Liver (tissue), 9 donors: ENCODE results near the gene POU1F1. TPM values are rescaled to one million over a fixed set of nuclear protein-coding genes. Genes with fewer than 3 reads are reported as not detected.

Experiments used
- DNase-seq: peaks from one replicate; pipeline ENCODE4 v3.0.0-alpha.2; 2017; ENCODE audit warnings: low spot score
- H3K27ac ChIP-seq, 2 donors: one replicate each; pipeline ENCODE4 v1.7.0; 2013; ENCODE audit warnings: inconsistent platforms in 2 of 2, low read length in 2 of 2, control low read depth in 1 of 2, low read depth in 1 of 2, mild to moderate bottlenecking in 1 of 2
- H3K27me3 ChIP-seq, 4 donors: one replicate each; pipeline versions ENCODE4 v1.6.1 to v1.7.0; 2013; ENCODE audit warnings: low read length in 3 of 4, inconsistent platforms in 1 of 4, mild to moderate bottlenecking in 1 of 4, moderate library complexity in 1 of 4; ENCODE audit not compliant: control insufficient read depth in 4 of 4, insufficient read depth in 4 of 4
- H3K36me3 ChIP-seq, 4 donors: one replicate each; pipeline versions ENCODE4 v1.6.1 to v1.7.0; 2013; ENCODE audit warnings: low read length in 3 of 4, mild to moderate bottlenecking in 3 of 4, low read depth in 1 of 4, moderate library complexity in 1 of 4; ENCODE audit not compliant: control insufficient read depth in 4 of 4, insufficient read depth in 3 of 4
- H3K4me1 ChIP-seq, 4 donors: one replicate each; pipeline versions ENCODE4 v1.6.1 to v1.7.0; 2013; ENCODE audit warnings: low read length in 3 of 4, mild to moderate bottlenecking in 3 of 4, moderate library complexity in 1 of 4; ENCODE audit not compliant: control insufficient read depth in 4 of 4, insufficient read depth in 4 of 4
- H3K4me3 ChIP-seq, 3 donors: one replicate each; pipeline versions ENCODE4 v1.6.1 to v1.7.0; 2013; ENCODE audit warnings: low read length in 3 of 3, control low read depth in 1 of 3, low read depth in 1 of 3, mild to moderate bottlenecking in 1 of 3
- H3K9ac ChIP-seq, 2 donors: one replicate each; pipeline ENCODE4 v1.7.0; 2013; ENCODE audit warnings: low read length in 2 of 2, mild to moderate bottlenecking in 2 of 2, moderate library complexity in 2 of 2, control low read depth in 1 of 2, low read depth in 1 of 2
- H3K9me3 ChIP-seq, 4 donors: one replicate each; pipeline versions ENCODE4 v1.6.1 to v1.7.0; 2013; ENCODE audit warnings: low read length in 3 of 4; ENCODE audit not compliant: control insufficient read depth in 4 of 4
- EGR1 ChIP-seq, 2 donors: IDR thresholded peaks; 2 replicates each; pipeline ENCODE4 v1.6.1; 2016 to 2018; ENCODE audit warnings: antibody characterized with exemption in 2 of 2, low read depth in 2 of 2
- FOXA1 ChIP-seq: IDR thresholded peaks from 2 replicates; pipeline ENCODE4 v1.6.1; 2016; ENCODE audit warnings: antibody characterized with exemption
- FOXA2 ChIP-seq: IDR thresholded peaks from 2 replicates; pipeline ENCODE4 v1.6.1; 2016; ENCODE audit warnings: antibody characterized with exemption
- GABPA ChIP-seq, 2 donors: IDR thresholded peaks in 1 of 2; conservative IDR thresholded peaks in 1 of 2; 2 replicates each; pipeline ENCODE4 v1.6.1; 2016; ENCODE audit warnings: antibody characterized with exemption in 2 of 2, mild to moderate bottlenecking in 1 of 2, moderate library complexity in 1 of 2
- HNF4A ChIP-seq, 2 donors: conservative IDR thresholded peaks; 2 replicates each; pipeline ENCODE4 v1.6.1; 2016; ENCODE audit warnings: antibody characterized with exemption in 2 of 2, mild to moderate bottlenecking in 2 of 2
- HNF4G ChIP-seq: IDR thresholded peaks from 2 replicates; pipeline ENCODE4 v1.6.1; 2016; ENCODE audit warnings: antibody characterized with exemption
- JUND ChIP-seq, 2 donors: IDR thresholded peaks; 2 replicates each; pipeline ENCODE4 v1.6.1; 2016; ENCODE audit warnings: antibody characterized with exemption in 2 of 2
- NR2F2 ChIP-seq: IDR thresholded peaks from 2 replicates; pipeline ENCODE4 v1.6.1; 2016; ENCODE audit warnings: antibody characterized with exemption
- RAD21 ChIP-seq, 2 donors: IDR thresholded peaks; 2 replicates each; pipeline ENCODE4 v1.6.1; 2016; ENCODE audit warnings: antibody characterized with exemption in 2 of 2, mild to moderate bottlenecking in 2 of 2
- RXRA ChIP-seq, 2 donors: IDR thresholded peaks; 2 replicates each; pipeline ENCODE4 v1.6.1; 2017 to 2018; ENCODE audit warnings: antibody characterized with exemption in 2 of 2, mild to moderate bottlenecking in 1 of 2
- SP1 ChIP-seq: IDR thresholded peaks from 2 replicates; pipeline ENCODE4 v1.6.1; 2018; ENCODE audit warnings: antibody characterized with exemption, mild to moderate bottlenecking
- TAF1 ChIP-seq: conservative IDR thresholded peaks from 2 replicates; pipeline ENCODE4 v1.6.1; 2016; ENCODE audit warnings: antibody characterized with exemption, mild to moderate bottlenecking
- YY1 ChIP-seq: IDR thresholded peaks from 2 replicates; pipeline ENCODE4 v1.6.1; 2016; ENCODE audit warnings: antibody characterized with exemption, mild to moderate bottlenecking
- WGBS: extraction: QIAGEN DNeasy Blood & Tissue Kit; methylation state at CpG from one replicate; pipeline ENCODE4 v1.1.7; 2013; 5-methylcytosine and 5-hydroxymethylcytosine counted together
- polyA plus RNA-seq, 2 donors: library from polyadenylated mRNA; stranded (reverse) in 1 of 2; unstranded in 1 of 2; fragments of 200-250 nt in 1 of 2; fragments of >200 nt in 1 of 2; fragmentation: Nextera tagmentation in 1 of 2; extraction: Ambion mirVana in 1 of 2; gene quantifications; one replicate each; pipeline versions ENCODE4 v1.2.1 to v1.2.3, GENCODE V29; 2013 to 2015
- total RNA-seq, 2 donors: library from RNA; depleted of rRNA; stranded (reverse); fragments of >200 nt; gene quantifications; one replicate each; pipeline ENCODE4 v1.2.3, GENCODE V29; 2014
- TF ChIP-seq, protein P1 (sequence below): IDR thresholded peaks from 2 replicates; pipeline ENCODE4 v1.6.1; 2016; ENCODE audit warnings: antibody characterized with exemption
- TF ChIP-seq, protein P2 (sequence below): IDR thresholded peaks from 2 replicates; pipeline ENCODE4 v1.6.1; 2016; ENCODE audit warnings: antibody characterized with exemption
- TF ChIP-seq, protein P3 (sequence below): IDR thresholded peaks from 2 replicates; pipeline ENCODE4 v1.6.1; 2016; ENCODE audit warnings: antibody characterized with exemption, mild to moderate bottlenecking
- TF ChIP-seq, protein P4 (sequence below): fragments of 150-350 bp; IDR thresholded peaks from 2 replicates; pipeline ENCODE4 v1.5.1; 2017; ENCODE audit warnings: improper control_type of control experiment, low read depth, low read length; ENCODE audit not compliant: missing input control
- TF ChIP-seq, protein P5 (sequence below): IDR thresholded peaks from 2 replicates; pipeline ENCODE4 v1.6.1; 2016; ENCODE audit warnings: antibody characterized with exemption
- donor health status: healthy.
- donor health status: healthy.
- donor health status: healthy.
- donor health status: healthy.
- donor health status: healthy.

Gene POU1F1
- total and polyA plus RNA-seq, 4 donors: not detected

DNA sequence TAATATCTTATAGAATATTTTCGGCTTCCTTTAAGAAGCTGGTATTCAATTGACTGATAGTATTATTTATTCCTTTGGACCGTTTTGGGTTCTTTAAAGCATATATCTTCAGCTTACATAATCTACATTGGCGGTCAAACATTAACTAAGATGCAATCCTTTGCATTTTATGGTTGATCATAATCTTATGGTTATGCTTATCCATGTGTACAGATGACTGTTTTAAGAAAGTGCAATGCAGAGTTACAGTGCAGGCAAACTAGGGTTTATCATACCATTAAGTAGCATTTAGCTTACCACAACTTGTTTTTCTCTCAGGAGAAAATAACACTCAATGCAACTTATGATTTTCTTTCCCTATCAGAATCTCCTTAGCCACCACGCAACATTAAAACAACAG lies 41.4 kb upstream of the POU1F1 start:
- Histone ChIP-seq H3K9ac (no peak overlapping the region), H3K9me3 (peaks cover 0 to 3% (median 0%) of the 10 kb centered on the region in 4 donors), H3K4me3 (no peak overlapping the region), H3K27ac (no peak overlapping the region), H3K4me1 (no peaks in the 10 kb centered on the region), H3K36me3 (no peaks in the 10 kb centered on the region), H3K27me3 (peaks cover 0 to 3% (median 0%) of the 10 kb centered on the region in 4 donors)
- DNase-seq: no peak
- TF ChIP-seq GABPA (IDR thresholded peaks at IDR 0.05 in 1 of 2, conservative IDR thresholded peaks at IDR 0.05 in 1 of 2): no peak
- no peak for TF ChIP-seq SP1
- no peak for TF ChIP-seq YY1
- no peak for TF ChIP-seq EGR1 (IDR thresholded peaks at IDR 0.05; ENCODE audit: low read depth in 2 of 2)
- no peak for TF ChIP-seq JUND (IDR thresholded peaks at IDR 0.05)
- TF ChIP-seq RXRA (IDR thresholded peaks at IDR 0.05): no peak
- TF ChIP-seq, protein P1, sequence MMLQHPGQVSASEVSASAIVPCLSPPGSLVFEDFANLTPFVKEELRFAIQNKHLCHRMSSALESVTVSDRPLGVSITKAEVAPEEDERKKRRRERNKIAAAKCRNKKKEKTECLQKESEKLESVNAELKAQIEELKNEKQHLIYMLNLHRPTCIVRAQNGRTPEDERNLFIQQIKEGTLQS: no peak
- TF ChIP-seq HNF4G: no peak
- TF ChIP-seq, protein P2, sequence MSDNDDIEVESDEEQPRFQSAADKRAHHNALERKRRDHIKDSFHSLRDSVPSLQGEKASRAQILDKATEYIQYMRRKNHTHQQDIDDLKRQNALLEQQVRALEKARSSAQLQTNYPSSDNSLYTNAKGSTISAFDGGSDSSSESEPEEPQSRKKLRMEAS: no peak
- no peak for TF ChIP-seq HNF4A (conservative IDR thresholded peaks at IDR 0.05)
- TF ChIP-seq FOXA2: no peak
- TF ChIP-seq NR2F2: no peak
- TF ChIP-seq, protein P3, sequence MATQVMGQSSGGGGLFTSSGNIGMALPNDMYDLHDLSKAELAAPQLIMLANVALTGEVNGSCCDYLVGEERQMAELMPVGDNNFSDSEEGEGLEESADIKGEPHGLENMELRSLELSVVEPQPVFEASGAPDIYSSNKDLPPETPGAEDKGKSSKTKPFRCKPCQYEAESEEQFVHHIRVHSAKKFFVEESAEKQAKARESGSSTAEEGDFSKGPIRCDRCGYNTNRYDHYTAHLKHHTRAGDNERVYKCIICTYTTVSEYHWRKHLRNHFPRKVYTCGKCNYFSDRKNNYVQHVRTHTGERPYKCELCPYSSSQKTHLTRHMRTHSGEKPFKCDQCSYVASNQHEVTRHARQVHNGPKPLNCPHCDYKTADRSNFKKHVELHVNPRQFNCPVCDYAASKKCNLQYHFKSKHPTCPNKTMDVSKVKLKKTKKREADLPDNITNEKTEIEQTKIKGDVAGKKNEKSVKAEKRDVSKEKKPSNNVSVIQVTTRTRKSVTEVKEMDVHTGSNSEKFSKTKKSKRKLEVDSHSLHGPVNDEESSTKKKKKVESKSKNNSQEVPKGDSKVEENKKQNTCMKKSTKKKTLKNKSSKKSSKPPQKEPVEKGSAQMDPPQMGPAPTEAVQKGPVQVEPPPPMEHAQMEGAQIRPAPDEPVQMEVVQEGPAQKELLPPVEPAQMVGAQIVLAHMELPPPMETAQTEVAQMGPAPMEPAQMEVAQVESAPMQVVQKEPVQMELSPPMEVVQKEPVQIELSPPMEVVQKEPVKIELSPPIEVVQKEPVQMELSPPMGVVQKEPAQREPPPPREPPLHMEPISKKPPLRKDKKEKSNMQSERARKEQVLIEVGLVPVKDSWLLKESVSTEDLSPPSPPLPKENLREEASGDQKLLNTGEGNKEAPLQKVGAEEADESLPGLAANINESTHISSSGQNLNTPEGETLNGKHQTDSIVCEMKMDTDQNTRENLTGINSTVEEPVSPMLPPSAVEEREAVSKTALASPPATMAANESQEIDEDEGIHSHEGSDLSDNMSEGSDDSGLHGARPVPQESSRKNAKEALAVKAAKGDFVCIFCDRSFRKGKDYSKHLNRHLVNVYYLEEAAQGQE: no peak
- TF ChIP-seq, protein P4, sequence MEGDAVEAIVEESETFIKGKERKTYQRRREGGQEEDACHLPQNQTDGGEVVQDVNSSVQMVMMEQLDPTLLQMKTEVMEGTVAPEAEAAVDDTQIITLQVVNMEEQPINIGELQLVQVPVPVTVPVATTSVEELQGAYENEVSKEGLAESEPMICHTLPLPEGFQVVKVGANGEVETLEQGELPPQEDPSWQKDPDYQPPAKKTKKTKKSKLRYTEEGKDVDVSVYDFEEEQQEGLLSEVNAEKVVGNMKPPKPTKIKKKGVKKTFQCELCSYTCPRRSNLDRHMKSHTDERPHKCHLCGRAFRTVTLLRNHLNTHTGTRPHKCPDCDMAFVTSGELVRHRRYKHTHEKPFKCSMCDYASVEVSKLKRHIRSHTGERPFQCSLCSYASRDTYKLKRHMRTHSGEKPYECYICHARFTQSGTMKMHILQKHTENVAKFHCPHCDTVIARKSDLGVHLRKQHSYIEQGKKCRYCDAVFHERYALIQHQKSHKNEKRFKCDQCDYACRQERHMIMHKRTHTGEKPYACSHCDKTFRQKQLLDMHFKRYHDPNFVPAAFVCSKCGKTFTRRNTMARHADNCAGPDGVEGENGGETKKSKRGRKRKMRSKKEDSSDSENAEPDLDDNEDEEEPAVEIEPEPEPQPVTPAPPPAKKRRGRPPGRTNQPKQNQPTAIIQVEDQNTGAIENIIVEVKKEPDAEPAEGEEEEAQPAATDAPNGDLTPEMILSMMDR: no peak
- TF ChIP-seq TAF1: no peak
- no peak for TF ChIP-seq RAD21 (IDR thresholded peaks at IDR 0.05)
- TF ChIP-seq, protein P5, sequence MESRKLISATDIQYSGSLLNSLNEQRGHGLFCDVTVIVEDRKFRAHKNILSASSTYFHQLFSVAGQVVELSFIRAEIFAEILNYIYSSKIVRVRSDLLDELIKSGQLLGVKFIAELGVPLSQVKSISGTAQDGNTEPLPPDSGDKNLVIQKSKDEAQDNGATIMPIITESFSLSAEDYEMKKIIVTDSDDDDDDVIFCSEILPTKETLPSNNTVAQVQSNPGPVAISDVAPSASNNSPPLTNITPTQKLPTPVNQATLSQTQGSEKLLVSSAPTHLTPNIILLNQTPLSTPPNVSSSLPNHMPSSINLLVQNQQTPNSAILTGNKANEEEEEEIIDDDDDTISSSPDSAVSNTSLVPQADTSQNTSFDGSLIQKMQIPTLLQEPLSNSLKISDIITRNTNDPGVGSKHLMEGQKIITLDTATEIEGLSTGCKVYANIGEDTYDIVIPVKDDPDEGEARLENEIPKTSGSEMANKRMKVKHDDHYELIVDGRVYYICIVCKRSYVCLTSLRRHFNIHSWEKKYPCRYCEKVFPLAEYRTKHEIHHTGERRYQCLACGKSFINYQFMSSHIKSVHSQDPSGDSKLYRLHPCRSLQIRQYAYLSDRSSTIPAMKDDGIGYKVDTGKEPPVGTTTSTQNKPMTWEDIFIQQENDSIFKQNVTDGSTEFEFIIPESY: no peak
- no peak for TF ChIP-seq FOXA1
- 77% methylated on average over 4 of the region's 4 CpGs for WGBS
